Epithelial cell of proximal tubule (primary cell): ENCODE data around the gene C1orf226. TPM values are rescaled to one million over a fixed set of nuclear protein-coding genes. Genes with fewer than 3 reads are reported as not detected.
"Not testable (repeated sequence)": the region's sequence is repeated elsewhere in the genome, so short reads cannot be mapped to it uniquely, and the experiment has no call there.

Experiments
- DNase-seq: peaks from one replicate; pipeline ENCODE4 v3.0.0-alpha.2; 2011; ENCODE audit warnings: low read depth
- H3K4me3 ChIP-seq: 2 replicates; pipeline ENCODE4 v1.5.1; 2011; ENCODE audit warnings: low read depth, mild to moderate bottlenecking, low read length
- CTCF ChIP-seq: conservative IDR thresholded peaks from 2 replicates; pipeline ENCODE4 v1.5.1; 2012; ENCODE audit warnings: low read depth, mild to moderate bottlenecking, low read length
- total RNA-seq: library from RNA; depleted of rRNA; stranded (reverse); fragments of >200 nt; gene quantifications from 2 replicates; pipeline ENCODE4 v1.2.3, GENCODE V29; 2015

Gene C1orf226
- total RNA-seq, 1 donor from 2014 or later = 5.9 TPM

- DNase-seq = no peak
- TF ChIP-seq CTCF = no peak
Observed at GRCh38 chr1:162405800-162406199, 24.3 kb downstream of the C1orf226 start.

GRCh38 chr1:162406811-162407210, 25.3 kb downstream of the C1orf226 start:
- TF ChIP-seq CTCF = no peak
- no peak for DNase-seq
- no peak overlapping the region for H3K4me3 ChIP-seq

More at GRCh38 chr1:162405800-162406199, 24.3 kb downstream of the C1orf226 start:
- no peak overlapping the region for H3K4me3 ChIP-seq

GRCh38 chr1:162407539-162407938, 26.0 kb downstream of the C1orf226 start:
- TF ChIP-seq CTCF = no peak
- H3K4me3 ChIP-seq = no peak overlapping the region
- no peak for DNase-seq

GRCh38 chr1:162412002-162412401, 30.5 kb downstream of the C1orf226 start, which contains the start of gene SH2D1B:
TSS of gene SH2D1B (minus strand) at chr1:162412136. CDS start at chr1:162412016, 120 bp downstream.
- H3K4me3 ChIP-seq = no peak within 1 kb of the TSS
- TF ChIP-seq CTCF = no peak
- no peak for DNase-seq

- H3K4me3 ChIP-seq = no peak overlapping the region
- no peak for DNase-seq
- no peak for TF ChIP-seq CTCF
Observed at GRCh38 chr1:162416215-162416614, 34.7 kb downstream of the C1orf226 start.

- H3K4me3 ChIP-seq = no peak overlapping the region
- no peak for DNase-seq
- TF ChIP-seq CTCF = no peak
Observed at GRCh38 chr1:162416909-162417308, 35.4 kb downstream of the C1orf226 start.

GRCh38 chr1:162417650-162418049, 36.1 kb downstream of the C1orf226 start:
- TF ChIP-seq CTCF = no peak
- DNase-seq = no peak
- no peak overlapping the region for H3K4me3 ChIP-seq

GRCh38 chr1:162418584-162418983, 37.1 kb downstream of the C1orf226 start:
- H3K4me3 ChIP-seq, DNase-seq: not testable (repeated sequence)

GRCh38 chr1:162419450-162419931, 38.0 kb downstream of the C1orf226 start:
- H3K4me3 ChIP-seq, DNase-seq: not testable (repeated sequence)
